A549 (cell line): ENCODE results near the gene PYGB. TPM values are rescaled to one million over a fixed set of nuclear protein-coding genes. Genes with fewer than 3 reads are reported as not detected.

Experiments used
- ATAC-seq, 2 experiments: fragments of 200-7000 bp in 1 of 2; fragments of >200 bp in 1 of 2; cut with Nextera tagmentation in 1 of 2; cut with Tn5 transposase in 1 of 2; 3 replicates each; pipeline versions ENCODE4 v1.8.0 to v1.9.1; 2018 to 2020; ENCODE audit warnings: mild to moderate bottlenecking in 1 of 2, moderate library complexity in 1 of 2
- CTCF ChIA-PET: fragments of 300-600 bp; sonication (Branson Sonifier 250); formaldehyde crosslinking; extraction: SDS; loops from one replicate; lab custom pipeline; 2021; ENCODE audit warnings: antibody characterized with exemption, inconsistent platforms; lab: Yijun Ruan, JAX
- POLR2A ChIA-PET: fragments of 350-600 bp; formaldehyde crosslinking; extraction: SDS; loops from one replicate; lab custom pipeline; 2021; ENCODE audit warnings: antibody characterized with exemption, inconsistent platforms; lab: Yijun Ruan, JAX
- DNase-seq, 2 experiments: peaks; one replicate each; pipeline versions ENCODE4 v3.0.0 to v3.0.0-alpha.2; 2011 to 2016; ENCODE audit warnings: low read depth in 1 of 2, low spot score in 1 of 2
- FAIRE-seq: peaks from 2 replicates; lab custom pipeline; 2011; peaks lifted over from hg19 to GRCh38; lab: Jason Lieb, UNC
- H3K27ac ChIP-seq, 2 experiments: fragments of >200 bp; sonication (Bioruptor Twin); formaldehyde crosslinking; 3 replicates each; pipeline ENCODE4 v1.5.1; 2016 to 2017
- H3K4me1 ChIP-seq: fragments of >200 bp; sonication (Bioruptor Twin); formaldehyde crosslinking; 3 replicates; pipeline ENCODE4 v1.6.1; 2016
- H3K4me2 ChIP-seq: fragments of >200 bp; sonication (Bioruptor Twin); formaldehyde crosslinking; 3 replicates; pipeline ENCODE4 v1.6.1; 2016
- H3K4me3 ChIP-seq: fragments of >200 bp; sonication (Bioruptor Twin); formaldehyde crosslinking; 3 replicates; pipeline ENCODE4 v1.5.1; 2016
- H3K9me3 ChIP-seq: fragments of >200 bp; sonication (Bioruptor Twin); formaldehyde crosslinking; 3 replicates; pipeline ENCODE4 v1.6.1; 2016
- EHF ChIP-seq: fragments of 250-450 bp; sonication (Bioruptor Pico); IDR thresholded peaks from 2 replicates; pipeline ENCODE4 v1.5.0; 2020; ENCODE audit warnings: mild to moderate bottlenecking
- ESRRA ChIP-seq: fragments of 150-350 bp; IDR thresholded peaks from 2 replicates; pipeline ENCODE4 v1.6.1; 2014; ENCODE audit warnings: mild to moderate bottlenecking, low read length, borderline replicate concordance
- FOXS1 ChIP-seq: fragments of 250-450 bp; sonication (Bioruptor Pico); IDR thresholded peaks from 2 replicates; pipeline ENCODE4 v1.5.0; 2020; ENCODE audit warnings: mild to moderate bottlenecking, moderate library complexity
- JUNB ChIP-seq: fragments of >200 bp; sonication (Bioruptor Twin); formaldehyde crosslinking; IDR thresholded peaks from 2 replicates; pipeline ENCODE4 v1.6.1; 2016
- KDM1A ChIP-seq: fragments of 200-600 bp; sonication (generic); IDR thresholded peaks from 2 replicates; pipeline ENCODE4 v1.6.1; 2016; ENCODE audit warnings: low read depth, mild to moderate bottlenecking
- NPAS2 ChIP-seq: fragments of 250-450 bp; sonication (Bioruptor Pico); IDR thresholded peaks from 2 replicates; pipeline ENCODE4 v1.8.0; 2022; ENCODE audit warnings: mild to moderate bottlenecking, moderate library complexity, borderline replicate concordance
- RAD21 ChIP-seq, 2 experiments: fragments of >200 bp in 1 of 2; sonication (Bioruptor Twin) in 1 of 2; formaldehyde crosslinking in 1 of 2; IDR thresholded peaks in 1 of 2; conservative IDR thresholded peaks in 1 of 2; 2 replicates in 1 of 2; 3 replicates in 1 of 2; pipeline ENCODE4 v1.6.1; 2012 to 2018; ENCODE audit warnings: inconsistent platforms in 1 of 2
- RARB ChIP-seq: fragments of 250-450 bp; sonication (Bioruptor Pico); IDR thresholded peaks from 2 replicates; pipeline ENCODE4 v1.8.0; 2021; ENCODE audit warnings: mild to moderate bottlenecking, moderate library complexity
- RFX5 ChIP-seq: fragments of 450-650 bp; IDR thresholded peaks from 2 replicates; pipeline ENCODE4 v1.7.1; 2014; ENCODE audit warnings: antibody characterized with exemption, mild to moderate bottlenecking, moderate library complexity
- TFCP2L1 ChIP-seq: fragments of 250-450 bp; sonication (Bioruptor Pico); IDR thresholded peaks from 2 replicates; pipeline ENCODE4 v1.5.0; 2021; ENCODE audit warnings: mild to moderate bottlenecking
- WGBS: methylation state at CpG from one replicate; pipeline ENCODE4 v1.1.6; 2017; ENCODE audit errors: missing lambda C conversion rate; 5-methylcytosine and 5-hydroxymethylcytosine counted together
- polyA plus RNA-seq, 4 experiments: library from polyadenylated mRNA; depleted of rRNA in 3 of 4; stranded (reverse); fragments of >200 nt; fragmentation: RNase III in 1 of 4; extraction: RNeasy Plus Mini Kit Qiagen cat#74134 plus additional on column Dnase treatment in 1 of 4; gene quantifications; 2 replicates in 3 of 4; 3 replicates in 1 of 4; pipeline ENCODE4 v1.2.3, GENCODE V29; 2011 to 2017
- small RNA-seq, 6 experiments: library from RNA; depleted of rRNA; stranded (forward); fragments of <200 nt; gene quantifications; one replicate each; pipeline ENCODE3, GENCODE V24; 2012

PYGB gene
- polyA plus RNA-seq, 2 of the 4 experiments (the other 2 are of a cell fraction): 93.2 to 100 TPM

DNA sequence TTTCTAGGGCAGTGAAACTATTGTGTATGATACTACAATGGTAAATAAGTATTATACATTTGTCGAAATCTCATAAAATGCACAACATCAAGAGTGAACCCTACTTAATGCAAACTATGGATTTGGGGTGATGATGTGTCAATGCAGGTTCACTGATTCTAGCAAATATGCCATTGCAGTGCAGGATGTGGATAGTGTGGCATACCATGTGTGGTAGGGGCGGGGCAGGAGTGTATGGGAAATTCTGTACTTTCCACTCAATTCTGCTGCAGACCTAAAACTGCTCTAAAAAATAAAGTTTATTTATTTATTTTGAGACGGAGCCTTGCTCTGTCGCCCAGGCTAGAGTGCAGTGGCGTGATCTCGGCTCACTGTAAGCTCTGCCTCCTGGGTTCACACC, 98.5 kb downstream of the PYGB start:
- ChIA-PET CTCF (interaction anchor here (1.4 kb wide), 1 partner anchor 10 kb away, joined by 4 read pairs; no protein-coding TSS in a partner anchor), POLR2A (no interaction called here)
- WGBS: 86% methylated on average over 6 of the region's 6 CpGs
- no peaks in the 10 kb centered on the region for H3K9me3 ChIP-seq
- no peak for ATAC-seq
- H3K27ac ChIP-seq: no peak overlapping the region
- no peak overlapping the region for H3K4me3 ChIP-seq
- no peak for FAIRE-seq
- TF ChIP-seq RARB (CRISPR knock-in tag) (no peak), KDM1A (no peak), FOXS1 (no peak), TFCP2L1 (no peak), ESRRA (no peak), EHF (CRISPR knock-in tag) (no peak), JUNB (no peak), NPAS2 (CRISPR knock-in tag) (no peak), RFX5 (no peak), RAD21 (conservative IDR thresholded peaks at IDR 0.05 in 1 of 2, IDR thresholded peaks at IDR 0.05 in 1 of 2) (no peak)
- no peak for DNase-seq
- H3K4me2 ChIP-seq: no peak overlapping the region
- H3K4me1 ChIP-seq: 0 out of 3 replicates have a peak, but pooled peaks cover 5% of the 10 kb centered on the region

Small RNA genes within 50 kb of the gene (small RNA-seq; reads per million reads assigned to genes)
- gene AL035252.4: 0 reads per million in 6 experiments
- gene AL121772.2: 0 to 0.26 (median 0) reads per million in 6 experiments
- gene RF00019: 0 reads per million in 6 experiments

Other genes starting within 250 kb of the PYGB start
- gene ACSS1, start 189.9 kb upstream of the PYGB start, polyA plus RNA-seq (2011; rRNA removed): 7.2 and 8.5 TPM in 2 replicates
- 7.6 to 8.1 TPM (median 7.6 TPM) in 3 replicates for gene ACSS1, start 189.9 kb upstream of the PYGB start, polyA plus RNA-seq (2017; fragmentation: RNase III; extraction: RNeasy Plus Mini Kit Qiagen cat#74134 plus additional on column Dnase treatment)
- 2.9 and 3.6 TPM in 2 replicates for gene VSX1, start 165.9 kb upstream of the PYGB start, polyA plus RNA-seq (2011; rRNA removed)
- 0.52 to 1.2 TPM (median 0.77 TPM) in 3 replicates for gene VSX1, start 165.9 kb upstream of the PYGB start, polyA plus RNA-seq (2017; fragmentation: RNase III; extraction: RNeasy Plus Mini Kit Qiagen cat#74134 plus additional on column Dnase treatment)
- gene ENTPD6, start 52.4 kb upstream of the PYGB start, polyA plus RNA-seq (2011; rRNA removed): 85.7 and 95.4 TPM in 2 replicates
- gene ENTPD6, start 52.4 kb upstream of the PYGB start, polyA plus RNA-seq (2017; fragmentation: RNase III; extraction: RNeasy Plus Mini Kit Qiagen cat#74134 plus additional on column Dnase treatment): 86.9 to 90.0 TPM (median 87.0 TPM) in 3 replicates
- gene ABHD12, start 142.8 kb downstream of the PYGB start, polyA plus RNA-seq (2011; rRNA removed): 54.3 and 59.1 TPM in 2 replicates
- gene ABHD12, start 142.8 kb downstream of the PYGB start, polyA plus RNA-seq (2017; fragmentation: RNase III; extraction: RNeasy Plus Mini Kit Qiagen cat#74134 plus additional on column Dnase treatment): 87.3 to 101 TPM (median 96.4 TPM) in 3 replicates
- 33.5 and 46.4 TPM in 2 replicates for gene GINS1, start 159.6 kb downstream of the PYGB start, polyA plus RNA-seq (2011; rRNA removed)
- 30.7 to 34.2 TPM (median 33.6 TPM) in 3 replicates for gene GINS1, start 159.6 kb downstream of the PYGB start, polyA plus RNA-seq (2017; fragmentation: RNase III; extraction: RNeasy Plus Mini Kit Qiagen cat#74134 plus additional on column Dnase treatment)